HS-5 (cell line): ENCODE results near the gene TBC1D16.

ENCODE experiments used
- DNase-seq: peaks from one replicate; pipeline ENCODE4 v3.0.0-alpha.2; 2012; ENCODE audit warnings: low read depth

The TBC1D16 gene

GRCh38 chr17:80025140-80025539 is 10.5 kb downstream of the TBC1D16 start:
- DNase-seq = no peak

DNA sequence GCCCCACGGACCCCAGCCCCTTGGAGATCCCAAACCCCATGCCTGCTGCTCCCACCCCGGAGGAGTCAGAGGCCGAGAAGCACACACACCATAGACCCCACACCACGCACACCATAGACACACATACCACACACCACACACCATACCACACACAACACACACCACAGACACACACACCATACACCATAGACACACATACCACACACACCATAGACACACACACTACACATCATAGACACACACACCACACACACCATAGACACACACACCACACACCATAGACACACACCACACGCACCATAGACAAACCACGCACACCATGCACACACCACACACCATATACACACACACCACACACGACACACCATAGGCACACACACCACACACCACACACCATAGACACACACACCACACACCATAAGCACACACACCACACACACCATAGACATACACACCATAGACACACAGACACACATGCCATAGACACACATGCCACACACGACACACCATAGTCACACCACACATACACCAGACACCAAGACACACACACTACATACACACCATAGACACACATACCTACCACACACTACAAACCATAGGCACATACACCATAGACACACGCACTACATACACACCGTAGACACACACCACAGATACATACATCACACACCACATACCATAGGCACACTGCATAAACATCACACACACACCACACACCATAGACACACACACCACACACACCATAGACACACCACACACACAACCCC is 11.3 kb downstream of the TBC1D16 start:
- no peak for DNase-seq

GRCh38 chr17:80023481-80024205 is 12.0 kb downstream of the TBC1D16 start:
- DNase-seq = no peak

DNA sequence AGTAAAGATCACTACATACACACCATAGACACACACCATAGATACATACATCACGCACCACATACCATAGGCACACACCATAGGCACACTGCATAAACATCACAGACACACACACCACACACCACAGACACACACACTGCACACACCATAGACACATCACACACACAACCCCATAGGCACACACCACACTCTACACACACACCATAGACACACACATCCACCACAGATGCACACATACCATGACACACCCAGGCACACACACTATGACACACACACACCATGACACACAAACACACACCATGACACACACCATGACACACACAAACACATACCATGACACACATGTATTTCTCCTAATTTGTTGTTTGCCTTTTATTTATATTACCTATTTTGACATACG is 14.1 kb downstream of the TBC1D16 start:
- DNase-seq = no peak

DNA sequence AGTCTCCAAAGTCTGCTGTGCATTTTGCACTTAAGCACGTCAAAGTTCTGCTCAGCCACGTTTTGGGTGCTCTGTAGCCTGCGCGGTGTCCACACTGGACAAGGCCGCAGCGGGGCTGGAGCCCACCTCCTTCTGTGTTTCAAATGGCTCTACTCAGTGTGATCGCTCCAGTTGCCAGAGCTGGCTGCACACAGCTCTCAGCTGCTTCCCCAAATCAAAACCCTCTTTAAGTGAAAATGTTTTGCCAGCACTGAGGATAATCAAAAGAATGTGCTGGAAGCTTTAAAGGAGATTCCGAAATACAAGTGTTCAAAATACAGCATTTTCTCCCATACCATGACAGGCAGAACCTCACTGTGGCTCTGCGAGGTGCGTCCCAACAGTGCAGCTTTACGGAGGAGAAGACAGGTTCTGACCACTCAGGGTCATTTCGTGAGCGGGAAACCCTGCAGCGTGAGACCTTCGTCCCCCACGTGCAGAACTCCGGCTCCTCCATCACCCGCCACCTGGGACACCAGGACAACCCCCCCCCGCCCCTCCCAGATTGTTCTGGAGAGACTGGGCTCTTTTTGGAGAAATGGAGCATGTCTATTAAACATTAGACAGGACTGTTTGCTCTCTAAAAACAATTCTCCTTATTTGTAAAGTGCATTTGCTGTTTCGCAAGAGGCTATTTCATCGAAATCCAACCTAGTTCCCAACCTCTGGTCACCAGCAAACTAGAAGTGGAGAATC is 16.6 kb downstream of the TBC1D16 start:
- DNase-seq = no peak

GRCh38 chr17:80017226-80018010 is 18.3 kb downstream of the TBC1D16 start:
- DNase-seq = no peak

DNA sequence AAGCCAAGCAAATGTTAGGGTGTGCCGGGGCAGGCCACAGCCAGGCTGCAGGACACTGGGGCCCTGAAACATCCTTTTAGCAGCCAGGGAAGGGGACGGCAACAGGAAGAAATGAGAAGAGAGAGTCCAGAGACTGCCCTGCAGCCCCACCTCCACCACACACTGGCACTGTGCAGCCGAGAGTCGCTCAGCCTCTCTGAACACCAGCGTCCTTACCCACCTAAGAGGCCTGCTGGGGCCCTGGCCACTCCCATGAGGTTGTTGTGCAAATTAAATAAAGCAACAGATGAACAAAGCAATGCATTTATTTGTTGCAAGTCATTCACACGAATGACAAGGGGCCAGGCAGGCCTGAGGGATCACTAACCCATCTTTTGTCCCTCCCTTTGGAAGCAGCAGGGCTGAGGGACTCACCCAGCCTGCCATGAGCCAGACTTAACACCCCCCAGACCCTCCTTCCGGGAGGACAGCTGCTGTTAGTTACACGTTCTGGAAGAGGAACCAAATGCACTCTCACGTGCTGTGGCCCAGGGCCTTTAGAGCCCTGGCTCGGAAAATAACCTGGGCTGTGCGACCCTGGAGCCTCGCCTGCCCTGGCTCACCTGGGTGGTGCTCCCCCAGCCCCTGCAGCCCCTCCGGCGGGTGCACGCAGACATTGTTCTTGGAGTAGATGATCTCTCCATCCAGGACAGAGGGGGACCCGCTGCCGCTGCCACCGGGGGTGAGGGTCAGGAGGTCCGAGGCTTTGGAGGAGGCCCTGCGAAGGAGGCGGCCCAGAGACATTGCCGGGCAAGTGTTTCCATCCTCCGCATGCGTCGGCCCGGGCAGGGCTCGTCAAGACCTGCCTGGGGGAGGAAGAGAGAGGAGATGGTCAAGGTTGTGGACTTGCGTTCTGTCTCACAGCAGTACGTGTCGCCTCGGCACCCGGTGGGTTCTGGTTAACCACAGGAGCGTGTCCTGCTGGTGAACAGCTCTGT is 22.6 kb downstream of the TBC1D16 start:
- no peak for DNase-seq

GRCh38 chr17:80011989-80012555 is 23.6 kb downstream of the TBC1D16 start:
- no peak for DNase-seq

DNA sequence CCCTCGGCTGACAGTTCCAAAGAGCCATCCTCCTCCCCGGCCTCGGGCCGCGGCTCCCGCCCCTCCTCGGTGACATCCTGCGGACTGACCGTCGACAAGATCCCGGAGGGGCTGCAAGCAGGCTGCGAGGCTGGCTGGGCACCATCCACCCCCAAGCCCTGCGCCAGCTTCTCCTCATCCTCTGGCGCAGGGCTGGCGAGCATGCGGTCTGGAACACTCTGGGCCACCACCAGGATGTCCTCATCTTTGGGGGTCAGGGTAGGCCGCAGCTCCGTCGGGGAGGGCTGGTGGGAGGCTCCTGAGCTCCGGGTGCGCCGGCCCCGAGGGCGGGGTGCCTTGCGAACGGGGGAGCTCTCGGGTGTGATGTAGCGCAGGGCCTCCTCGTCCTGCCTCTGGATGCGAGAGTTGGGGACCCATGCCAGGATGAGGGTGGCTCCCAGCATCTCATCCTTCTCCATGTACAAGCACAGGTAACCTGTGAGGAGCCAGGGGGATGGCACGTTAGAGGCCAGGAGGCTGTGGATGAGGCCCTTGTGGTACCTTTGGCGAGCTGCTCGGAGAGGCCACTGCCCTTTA is 25.3 kb downstream of the TBC1D16 start:
- DNase-seq = no peak

DNA sequence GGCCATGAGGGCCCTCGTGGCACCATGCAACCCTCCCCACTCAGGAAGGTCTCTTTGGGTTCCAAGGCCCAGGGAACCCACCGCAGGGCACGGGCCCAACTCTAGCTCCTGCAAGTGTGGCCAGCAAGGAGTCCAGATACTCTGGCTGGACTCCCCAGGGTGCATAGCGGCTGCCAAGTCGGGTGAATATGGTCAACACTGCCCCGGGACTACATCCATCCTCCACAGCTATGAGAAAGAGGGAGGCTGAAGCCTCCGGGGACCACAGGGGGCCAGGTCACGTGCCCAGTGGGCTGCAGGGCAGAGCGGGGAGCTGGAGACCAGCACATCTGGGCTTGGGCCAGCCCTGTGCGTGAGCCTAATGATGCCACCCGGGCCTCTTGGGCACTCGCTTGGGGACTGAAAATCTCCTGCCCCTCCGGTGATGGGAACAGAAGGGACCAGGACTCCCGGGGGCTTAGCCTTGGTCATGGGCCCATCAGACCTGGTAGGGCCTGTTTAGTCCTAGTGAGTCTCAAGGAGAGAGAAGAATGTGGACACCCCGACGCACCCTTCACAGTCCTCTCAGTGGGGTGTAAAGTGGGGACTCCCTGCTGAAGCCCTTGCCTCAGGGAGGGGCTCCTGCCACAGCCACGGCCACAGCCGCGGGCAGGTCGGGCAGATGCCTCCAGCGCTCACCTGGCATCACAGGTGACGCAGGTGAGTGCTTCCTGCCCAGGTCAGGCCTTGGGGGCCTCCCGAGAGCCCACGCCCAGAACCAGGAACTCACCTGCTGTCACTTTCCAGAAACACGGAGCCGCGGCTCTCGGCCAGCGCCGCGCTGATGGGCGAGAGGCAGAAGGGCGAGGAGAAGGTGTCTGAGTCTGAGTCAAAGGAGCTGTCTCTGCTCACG is 26.0 kb downstream of the TBC1D16 start:
- no peak for DNase-seq

DNA sequence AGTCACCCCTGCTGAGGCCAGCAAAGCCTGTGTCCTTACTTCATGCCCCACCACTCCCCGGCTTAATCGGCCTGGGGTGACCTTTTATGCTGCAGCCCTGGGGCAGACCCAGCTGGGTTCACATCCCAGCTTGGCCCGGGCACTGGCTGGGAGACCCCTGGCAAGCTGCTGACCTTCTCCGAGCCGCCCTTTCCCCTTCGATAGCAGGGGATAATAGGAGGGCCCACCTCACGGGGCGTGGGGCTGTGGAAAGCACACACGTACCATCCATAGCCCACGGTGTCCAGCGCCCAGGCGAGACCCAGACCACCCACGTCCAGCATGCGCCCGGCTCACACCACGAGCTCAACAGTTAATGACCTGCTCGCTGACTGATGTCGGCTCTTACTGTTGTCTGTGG is 26.8 kb downstream of the TBC1D16 start:
- DNase-seq = no peak

DNA sequence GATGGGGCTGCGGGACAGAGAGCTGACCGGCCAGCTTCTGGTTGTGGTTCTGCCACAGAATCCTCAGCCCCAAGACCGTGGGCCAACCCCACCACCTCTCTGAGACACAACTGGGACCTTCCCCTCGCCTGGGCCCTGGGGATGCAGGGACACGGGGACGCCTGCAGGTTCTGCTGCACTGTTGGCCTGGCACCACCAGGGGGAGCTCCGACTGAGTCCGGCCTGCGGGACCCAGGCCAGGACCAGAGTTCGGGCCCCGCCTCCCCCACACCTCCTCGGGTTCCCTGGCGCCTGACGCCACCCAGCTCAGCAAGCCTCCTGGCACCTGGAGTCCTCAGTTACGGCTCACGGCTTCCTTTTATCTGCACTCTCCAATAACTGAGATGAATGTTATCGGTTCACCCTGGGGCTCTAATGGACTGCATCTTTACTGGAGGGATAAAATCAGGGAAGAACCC is 27.3 kb downstream of the TBC1D16 start:
- no peak for DNase-seq

GRCh38 chr17:80007939-80008338 is 27.7 kb downstream of the TBC1D16 start:
- DNase-seq = no peak

GRCh38 chr17:80006811-80007752 is 28.6 kb downstream of the TBC1D16 start:
- DNase-seq = no peak

GRCh38 chr17:80006339-80006720 is 29.3 kb downstream of the TBC1D16 start:
- DNase-seq = no peak

DNA sequence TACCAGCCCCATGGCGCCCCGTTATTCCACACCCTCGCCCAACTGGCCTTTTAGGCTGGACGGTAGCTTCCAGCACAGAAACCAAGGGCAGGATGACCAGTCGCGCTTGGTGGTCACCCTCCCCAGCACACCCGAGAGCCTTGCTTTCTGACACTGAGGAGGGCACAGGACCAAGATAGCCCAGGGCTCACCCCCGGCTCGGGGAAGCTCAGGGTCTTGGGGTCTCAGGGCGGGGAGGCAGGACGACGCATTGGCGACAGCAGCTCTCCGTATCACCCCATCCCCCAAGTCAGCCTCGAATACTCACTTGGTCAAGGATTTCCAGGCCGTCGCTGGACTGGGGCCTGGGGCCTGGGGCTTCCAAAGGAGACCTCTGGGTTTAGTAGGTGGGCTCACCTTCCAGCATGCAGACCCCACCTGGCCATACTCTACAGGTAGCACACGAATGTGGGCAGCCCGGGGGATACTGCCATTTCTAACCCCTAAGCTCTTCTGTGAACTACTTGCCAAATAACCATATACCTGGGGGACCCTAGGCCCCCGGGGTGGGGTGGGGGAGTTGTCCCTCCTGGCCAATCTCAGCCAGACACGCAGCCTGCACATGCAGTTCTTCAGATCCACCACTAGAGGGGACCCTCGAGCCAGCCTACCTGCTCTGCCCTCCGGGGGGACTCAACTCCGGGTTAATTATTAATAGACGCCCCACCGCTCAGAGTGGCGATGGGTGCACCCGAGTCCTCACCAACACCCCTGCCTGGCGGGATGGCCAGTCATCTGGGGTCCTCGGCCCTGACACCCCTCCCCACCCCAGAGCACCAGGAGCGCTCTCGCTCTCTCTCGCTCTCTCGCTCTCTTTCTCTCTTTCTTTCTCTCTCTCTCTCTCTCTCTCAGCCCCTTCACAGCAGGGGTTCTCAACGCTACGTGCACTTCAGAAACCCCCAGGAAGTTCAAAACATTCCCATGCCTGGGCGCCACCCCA is 30.0 kb downstream of the TBC1D16 start:
- no peak for DNase-seq

- no peak for DNase-seq
Observed at GRCh38 chr17:80003969-80004368, 31.7 kb downstream of the TBC1D16 start.
